HG02973 (cell line): ENCODE measurements around the gene CDS1.
"Not testable (repeated sequence)": the region's sequence is repeated elsewhere in the genome, so short reads cannot be mapped to it uniquely, and the experiment has no call there.

ENCODE experiments used
- ATAC-seq: cut with Tn5 transposase; IDR thresholded peaks from one replicate; pipeline ENCODE4 v1.9.1; 2021; ENCODE audit warnings: moderate library complexity; ENCODE audit not compliant: unreplicated experiment

The CDS1 gene

GRCh38 chr4:84582988-84583875 lies at the start of gene CDS1:
Gene CDS1, plus strand, starts transcription at chr4:84583127. Its CDS starts 275 bp downstream, at chr4:84583402.
- peak; percentile 38 for ATAC-seq

GRCh38 chr4:84535901-84536300 lies 47.0 kb upstream of the CDS1 start:
- ATAC-seq = no peak

GRCh38 chr4:84545093-84545492 lies 37.8 kb upstream of the CDS1 start:
- no peak for ATAC-seq

GRCh38 chr4:84547211-84547610 lies 35.7 kb upstream of the CDS1 start:
- ATAC-seq = no peak

GRCh38 chr4:84549191-84549590 lies 33.7 kb upstream of the CDS1 start:
- ATAC-seq = not testable (repeated sequence)

GRCh38 chr4:84562156-84562555 lies 20.8 kb upstream of the CDS1 start:
- no peak for ATAC-seq

GRCh38 chr4:84563002-84563401 lies 19.9 kb upstream of the CDS1 start:
- no peak for ATAC-seq

- ATAC-seq = no peak
These were observed 17.0 kb upstream of the CDS1 start for GRCh38 chr4:84565951-84566350.

GRCh38 chr4:84568496-84568895 lies 14.4 kb upstream of the CDS1 start:
- no peak for ATAC-seq

- ATAC-seq = no peak
These were observed 13.9 kb upstream of the CDS1 start for GRCh38 chr4:84569009-84569408.

- no peak for ATAC-seq
These were observed 9.4 kb upstream of the CDS1 start for GRCh38 chr4:84573385-84574068.

GRCh38 chr4:84574069-84574720 lies 8.7 kb upstream of the CDS1 start:
- ATAC-seq = no peak

GRCh38 chr4:84578540-84579402 lies 4.2 kb upstream of the CDS1 start:
- no peak for ATAC-seq

GRCh38 chr4:84579403-84579776 lies 3.5 kb upstream of the CDS1 start:
- no peak for ATAC-seq

- peak; percentile 80 for ATAC-seq
These were observed 482 bp upstream of the CDS1 start for GRCh38 chr4:84582302-84582987.

GRCh38 chr4:84583876-84584380 lies 1.0 kb downstream of the CDS1 start:
- no peak for ATAC-seq

GRCh38 chr4:84585251-84585650 lies 2.3 kb downstream of the CDS1 start:
- ATAC-seq = no peak

GRCh38 chr4:84594724-84595123 lies 11.8 kb downstream of the CDS1 start:
- no peak for ATAC-seq

GRCh38 chr4:84596826-84597225 lies 13.9 kb downstream of the CDS1 start:
- no peak for ATAC-seq

GRCh38 chr4:84597450-84597849 lies 14.5 kb downstream of the CDS1 start:
- ATAC-seq = no peak
